Hematopoietic multipotent progenitor cell treated with erythropoietin and hydrocortisone succinate and interleukin-3 and kit ligand, for 15 days (in vitro differentiated cells): Measurements from ENCODE around the gene FOXL2NB.

ENCODE experiments used
- DNase-seq: peaks from one replicate; pipeline ENCODE4 v3.0.0-alpha.2; 2015; ENCODE audit warnings: low spot score

Gene FOXL2NB

DNA sequence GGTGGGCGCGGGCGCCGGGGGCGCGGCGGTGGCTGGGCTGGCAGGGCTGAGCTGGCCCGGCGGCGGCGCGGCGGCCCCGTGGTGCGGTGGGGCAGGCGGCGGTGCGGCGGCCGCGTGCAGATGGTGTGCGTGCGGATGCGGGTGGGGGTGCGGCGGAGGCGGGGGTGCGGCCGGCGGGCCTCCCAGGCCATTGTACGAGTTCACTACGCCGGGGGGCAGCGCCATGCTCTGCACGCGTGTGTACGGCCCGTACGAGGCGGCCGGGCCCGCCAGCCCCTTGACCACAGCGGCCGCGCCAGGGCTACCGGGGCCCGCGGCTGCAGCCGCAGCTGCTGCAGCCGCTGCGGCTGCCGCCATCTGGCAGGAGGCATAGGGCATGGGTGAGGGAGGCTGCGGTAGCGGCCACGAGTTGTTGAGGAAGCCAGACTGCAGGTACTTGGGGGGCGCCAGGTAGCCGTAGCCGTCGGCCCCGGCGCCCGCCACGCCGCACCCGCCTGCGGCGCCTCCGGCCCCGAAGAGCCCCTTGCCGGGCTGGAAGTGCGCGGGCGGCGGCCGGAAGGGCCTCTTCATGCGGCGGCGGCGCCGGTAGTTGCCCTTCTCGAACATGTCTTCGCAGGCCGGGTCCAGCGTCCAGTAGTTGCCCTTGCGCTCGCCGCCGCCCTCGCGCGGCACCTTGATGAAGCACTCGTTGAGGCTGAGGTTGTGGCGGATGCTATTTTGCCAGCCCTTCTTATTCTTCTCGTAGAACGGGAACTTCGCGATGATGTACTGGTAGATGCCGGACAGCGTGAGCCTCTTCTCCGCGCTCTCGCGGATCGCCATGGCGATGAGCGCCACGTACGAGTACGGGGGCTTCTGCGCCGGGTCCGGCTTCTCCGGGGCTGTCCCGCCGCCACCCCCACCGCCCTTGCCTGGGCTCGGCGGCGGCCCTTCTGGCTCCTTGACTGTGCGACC is 1.0 kb upstream of the FOXL2NB start:
- DNase-seq: no peak

GRCh38 chr3:138947495-138948121 is 591 bp downstream of the FOXL2NB start:
- DNase-seq: no peak

DNA sequence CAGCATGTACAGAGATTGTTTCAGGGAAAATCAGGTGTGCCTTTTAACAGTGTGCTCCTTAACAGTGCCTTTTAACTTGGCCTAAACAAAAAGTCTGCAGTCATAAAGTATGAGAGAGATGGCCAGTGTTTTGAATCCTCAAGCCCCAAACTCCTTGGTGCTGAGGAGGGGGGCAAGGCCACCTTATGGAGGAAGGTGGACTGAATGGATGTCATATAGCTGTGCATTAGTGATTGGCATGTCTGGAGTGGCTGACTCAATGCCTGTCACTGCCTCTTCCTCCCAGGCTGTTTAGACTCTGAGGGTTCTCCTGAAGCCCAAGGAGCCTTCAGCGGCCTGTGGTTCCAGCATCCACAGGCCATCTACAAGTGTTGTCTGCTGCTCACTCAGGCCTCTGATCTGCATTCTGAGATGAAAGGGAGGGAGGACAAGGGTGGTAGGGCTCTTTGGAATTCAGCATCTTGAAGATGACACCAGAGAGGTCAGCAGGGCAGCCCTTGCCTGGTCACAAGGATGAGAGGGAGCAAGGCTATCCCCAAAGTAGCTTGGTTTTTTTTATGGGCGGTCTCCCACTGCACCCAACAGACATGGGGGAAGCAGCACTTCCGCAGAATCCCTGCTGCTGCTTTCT is 1.5 kb downstream of the FOXL2NB start:
- no peak for DNase-seq

- DNase-seq: no peak
Observed at GRCh38 chr3:138949002-138949418, 2.0 kb downstream of the FOXL2NB start.

DNA sequence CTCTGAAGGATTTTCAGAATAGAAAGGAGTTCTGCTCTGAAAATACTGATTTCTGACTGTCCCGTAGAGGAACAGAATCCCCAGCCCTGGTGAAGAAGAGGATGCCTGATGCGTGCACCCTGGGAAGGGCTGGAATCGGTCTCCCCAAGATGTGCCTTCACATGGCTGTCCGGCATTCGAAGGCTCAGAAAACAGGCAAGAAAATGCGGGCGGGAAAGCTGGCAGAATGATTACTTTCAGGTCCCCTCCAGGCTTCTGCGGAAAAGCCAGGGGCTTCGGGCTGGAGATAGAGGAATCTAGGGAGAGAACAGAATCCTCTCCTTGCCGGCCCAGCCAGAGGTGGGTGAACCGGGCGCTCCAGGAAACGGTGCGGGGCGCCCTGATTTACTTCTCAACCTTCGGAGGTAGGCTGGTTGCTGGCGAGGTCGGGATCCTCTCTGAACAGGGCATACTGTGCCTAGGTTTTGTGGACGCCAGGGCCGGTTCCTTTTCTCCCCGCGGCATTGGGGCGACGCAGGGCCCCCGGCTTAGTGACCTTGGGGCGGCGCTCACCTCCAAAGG is 2.5 kb downstream of the FOXL2NB start:
- no peak for DNase-seq

- no peak for DNase-seq
Observed at GRCh38 chr3:138950006-138950644, 3.1 kb downstream of the FOXL2NB start.

GRCh38 chr3:138950701-138951100 is 3.7 kb downstream of the FOXL2NB start:
- no peak for DNase-seq

DNA sequence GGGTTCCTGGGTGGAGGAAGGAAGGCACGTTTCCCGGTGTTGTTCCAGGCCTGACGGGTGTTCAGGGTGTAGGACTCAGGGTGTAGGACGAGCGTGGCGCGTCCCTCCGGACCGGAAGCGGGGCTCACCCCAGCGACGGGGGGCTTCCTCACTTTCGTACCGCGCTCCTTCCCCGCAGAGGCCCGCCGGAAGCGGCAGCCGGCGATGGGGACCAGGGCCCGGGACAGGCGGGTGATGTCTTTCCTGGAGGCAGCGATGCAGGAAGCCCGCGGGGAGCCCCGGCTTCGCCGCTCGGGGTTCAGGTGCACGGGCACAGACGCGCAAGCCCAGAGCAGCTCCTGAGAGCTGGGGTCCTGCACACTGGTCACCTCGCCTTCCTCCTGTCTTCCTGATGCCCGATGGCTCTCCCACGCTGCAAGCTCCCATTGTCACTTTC is 13.4 kb downstream of the FOXL2NB start:
- DNase-seq: no peak

- no peak for DNase-seq
Observed at GRCh38 chr3:138962854-138963560, 16.0 kb downstream of the FOXL2NB start.

DNA sequence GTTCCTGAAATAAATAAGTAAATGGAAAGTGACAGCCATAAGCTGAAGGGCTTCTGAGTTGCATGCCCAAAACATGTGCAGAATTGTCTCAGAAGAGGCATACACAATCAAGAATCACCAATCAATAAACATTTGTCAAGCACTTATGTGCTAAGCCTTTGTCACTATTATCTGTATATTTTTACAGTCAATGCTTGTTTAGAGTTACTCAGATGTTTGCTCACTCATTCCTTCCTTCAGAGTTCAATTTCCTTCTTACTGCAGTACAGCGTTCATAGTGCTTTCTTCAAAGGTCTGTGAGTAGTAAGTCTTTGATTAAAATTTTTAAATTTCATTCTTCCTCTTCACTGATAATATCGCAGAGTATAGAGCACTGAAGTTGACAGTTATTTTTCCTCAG is 17.2 kb downstream of the FOXL2NB start:
- DNase-seq: no peak

GRCh38 chr3:138964923-138965322 is 17.9 kb downstream of the FOXL2NB start:
- no peak for DNase-seq

DNA sequence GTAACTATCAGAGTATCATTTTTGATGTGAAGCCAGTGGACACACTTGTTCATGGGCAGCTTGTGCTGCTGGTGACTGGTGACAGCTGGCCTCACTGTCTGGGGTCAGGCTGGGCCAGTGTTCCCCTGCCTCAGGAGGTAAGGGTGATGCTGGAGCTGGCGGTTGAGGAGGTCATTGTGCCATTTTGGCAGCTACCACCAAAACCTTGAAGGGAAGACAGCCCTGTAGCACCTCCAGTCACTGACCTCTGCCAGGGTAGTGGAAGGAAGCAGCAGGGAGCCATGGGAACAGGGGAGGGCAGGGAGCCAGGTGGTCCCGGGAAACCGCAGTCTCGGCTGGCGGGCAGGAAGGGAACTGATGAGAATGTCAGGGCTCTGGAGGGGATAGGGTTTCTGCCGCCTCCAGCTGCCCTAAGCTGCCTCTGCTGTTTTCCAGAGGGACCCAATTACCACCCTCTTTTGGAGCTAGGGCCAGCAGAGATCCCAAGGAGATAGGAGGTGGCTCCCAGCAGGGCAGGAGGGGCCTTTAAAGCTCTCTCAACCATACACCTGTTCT is 24.8 kb downstream of the FOXL2NB start:
- DNase-seq: no peak

GRCh38 chr3:138972941-138973340 is 25.9 kb downstream of the FOXL2NB start:
- DNase-seq: no peak

DNA sequence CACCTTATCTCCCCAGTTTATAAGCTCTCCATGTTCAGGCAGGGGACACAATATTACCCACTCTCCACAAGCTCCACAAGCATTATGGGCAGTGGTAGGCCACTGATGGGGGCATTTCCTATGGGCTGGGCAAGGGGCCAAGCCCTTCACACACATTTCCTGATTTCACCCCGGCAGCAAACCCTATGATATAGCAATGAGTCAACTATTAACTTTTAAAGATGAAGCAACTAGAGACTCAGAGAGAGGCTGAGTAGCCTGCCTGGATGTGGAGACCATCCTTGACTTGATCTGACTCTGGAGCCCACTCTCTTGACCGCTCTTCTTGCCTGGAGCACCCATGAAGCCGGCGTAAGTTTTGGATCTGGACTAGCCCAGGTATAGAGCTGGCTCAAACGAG is 27.4 kb downstream of the FOXL2NB start:
- no peak for DNase-seq

- DNase-seq: no peak
Observed at GRCh38 chr3:138975351-138975750, 28.3 kb downstream of the FOXL2NB start.

GRCh38 chr3:138976047-138976446 is 29.0 kb downstream of the FOXL2NB start:
- no peak for DNase-seq

DNA sequence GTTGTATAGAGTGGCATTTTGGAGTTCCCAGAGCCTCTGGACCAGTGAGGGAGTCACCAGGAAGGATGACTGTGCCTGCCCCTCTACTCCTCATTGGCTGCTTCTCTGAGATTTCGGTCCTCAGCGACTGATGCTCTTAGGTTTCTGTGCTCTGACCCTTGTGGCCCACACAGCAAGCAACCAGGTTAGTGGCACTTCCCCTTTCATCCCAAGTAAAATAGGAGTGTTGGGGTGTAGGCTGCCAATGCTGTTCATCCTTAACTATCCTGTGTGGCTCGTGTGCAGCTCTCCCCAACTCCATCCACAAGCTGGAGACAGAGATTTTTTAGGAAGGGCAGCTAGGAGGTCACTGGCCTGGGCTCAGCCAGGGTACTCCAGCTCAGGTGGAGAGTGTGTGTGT is 37.8 kb downstream of the FOXL2NB start:
- no peak for DNase-seq

- DNase-seq: no peak
Observed at GRCh38 chr3:138985932-138986331, 38.9 kb downstream of the FOXL2NB start.

- no peak for DNase-seq
Observed at GRCh38 chr3:138987181-138987580, 40.2 kb downstream of the FOXL2NB start.

- no peak for DNase-seq
Observed at GRCh38 chr3:138995706-138996105, 48.7 kb downstream of the FOXL2NB start.
